Measurements from ENCODE around the gene MDGA2.

Gene MDGA2

DNA sequence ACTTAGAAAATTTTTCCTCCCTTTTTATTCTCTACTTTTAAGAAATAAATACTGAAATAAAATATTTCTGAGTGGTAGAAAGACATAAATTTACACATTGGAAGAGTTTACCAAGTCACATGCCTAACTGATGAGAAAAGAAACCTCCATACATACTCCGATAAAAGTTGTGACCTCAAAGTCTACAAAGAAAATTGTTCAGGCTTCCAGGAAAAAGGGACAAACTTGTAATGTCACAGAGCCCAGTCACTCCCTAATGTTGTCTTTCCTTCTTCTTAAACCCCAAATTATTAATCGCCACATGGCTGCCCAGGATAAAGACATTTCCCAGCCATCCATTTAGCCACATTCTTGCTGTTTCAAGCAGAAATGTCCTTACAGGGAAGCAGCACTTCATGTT is 455.3 kb downstream of the MDGA2 start:
- DNase-seq (ENCODE audit: low read depth) = no peak
- TF ChIP-seq, protein P1, sequence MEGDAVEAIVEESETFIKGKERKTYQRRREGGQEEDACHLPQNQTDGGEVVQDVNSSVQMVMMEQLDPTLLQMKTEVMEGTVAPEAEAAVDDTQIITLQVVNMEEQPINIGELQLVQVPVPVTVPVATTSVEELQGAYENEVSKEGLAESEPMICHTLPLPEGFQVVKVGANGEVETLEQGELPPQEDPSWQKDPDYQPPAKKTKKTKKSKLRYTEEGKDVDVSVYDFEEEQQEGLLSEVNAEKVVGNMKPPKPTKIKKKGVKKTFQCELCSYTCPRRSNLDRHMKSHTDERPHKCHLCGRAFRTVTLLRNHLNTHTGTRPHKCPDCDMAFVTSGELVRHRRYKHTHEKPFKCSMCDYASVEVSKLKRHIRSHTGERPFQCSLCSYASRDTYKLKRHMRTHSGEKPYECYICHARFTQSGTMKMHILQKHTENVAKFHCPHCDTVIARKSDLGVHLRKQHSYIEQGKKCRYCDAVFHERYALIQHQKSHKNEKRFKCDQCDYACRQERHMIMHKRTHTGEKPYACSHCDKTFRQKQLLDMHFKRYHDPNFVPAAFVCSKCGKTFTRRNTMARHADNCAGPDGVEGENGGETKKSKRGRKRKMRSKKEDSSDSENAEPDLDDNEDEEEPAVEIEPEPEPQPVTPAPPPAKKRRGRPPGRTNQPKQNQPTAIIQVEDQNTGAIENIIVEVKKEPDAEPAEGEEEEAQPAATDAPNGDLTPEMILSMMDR (IDR thresholded peaks at IDR 0.05; ENCODE audit: insufficient read depth, low read depth, low read length, missing control alignments) = no peak
- H3K4me3 ChIP-seq (ENCODE audit: low read depth, low read length) = no peak overlapping the region

DNA sequence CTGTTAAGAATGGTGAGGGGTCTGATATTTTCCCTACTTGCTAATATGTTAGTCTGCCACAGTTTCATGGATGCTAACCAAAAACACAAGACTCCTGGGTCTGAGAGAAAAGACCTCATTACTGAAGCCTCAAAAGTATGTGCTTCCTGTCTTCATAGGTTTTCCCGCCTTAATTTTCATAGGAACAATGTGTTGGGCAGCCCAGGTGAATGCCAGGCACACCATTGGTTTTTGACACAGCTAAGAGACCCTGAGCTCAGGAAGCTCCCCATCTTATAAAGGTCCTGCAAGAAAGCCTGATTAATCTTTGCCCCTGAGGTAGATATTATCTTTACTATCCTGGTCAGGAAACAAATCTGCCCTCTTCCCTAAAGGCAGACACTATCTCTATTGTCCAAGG is 464.1 kb downstream of the MDGA2 start:
- DNase-seq (ENCODE audit: low read depth) = no peak
- TF ChIP-seq, protein P1 (IDR thresholded peaks at IDR 0.05; ENCODE audit: insufficient read depth, low read depth, low read length, missing control alignments) = no peak

DNA sequence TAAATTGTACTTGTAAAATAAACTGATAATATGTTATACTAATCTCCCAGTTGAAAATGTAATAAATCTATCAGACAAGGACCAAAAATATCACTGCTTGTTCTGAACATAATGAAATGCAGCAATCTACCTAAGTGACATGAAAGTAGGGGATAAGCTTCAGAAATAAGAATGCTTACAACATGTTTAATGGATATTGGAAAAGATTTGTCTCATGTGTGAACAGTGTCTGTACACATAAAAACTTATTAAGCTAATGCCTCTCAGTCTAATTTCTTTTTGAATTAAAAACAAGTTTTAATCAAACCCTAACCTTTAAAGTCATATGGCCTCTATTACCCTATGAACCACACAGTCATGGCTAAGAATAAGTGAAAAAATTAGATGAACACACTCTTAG is 465.3 kb downstream of the MDGA2 start:
- DNase-seq (ENCODE audit: low read depth) = no peak
- TF ChIP-seq, protein P1 (IDR thresholded peaks at IDR 0.05; ENCODE audit: insufficient read depth, low read depth, low read length, missing control alignments) = no peak
- no peak overlapping the region for H3K4me3 ChIP-seq (ENCODE audit: low read depth, low read length)

More for the DNA sequence above, 464.1 kb downstream of the MDGA2 start:
- no peak overlapping the region for H3K4me3 ChIP-seq (ENCODE audit: low read depth, low read length)

GRCh38 chr14:47208434-47208833 is 467.0 kb downstream of the MDGA2 start:
- TF ChIP-seq, protein P1 (IDR thresholded peaks at IDR 0.05; ENCODE audit: insufficient read depth, low read depth, low read length, missing control alignments) = no peak
- no peak for DNase-seq (ENCODE audit: low read depth)
- no peak overlapping the region for H3K4me3 ChIP-seq (ENCODE audit: low read depth, low read length)

- TF ChIP-seq, protein P1 (IDR thresholded peaks at IDR 0.05; ENCODE audit: insufficient read depth, low read depth, low read length, missing control alignments) = no peak
- DNase-seq (ENCODE audit: low read depth) = no peak
- H3K4me3 ChIP-seq (ENCODE audit: low read depth, low read length) = no peak overlapping the region
Measured at GRCh38 chr14:47207617-47208016, 467.8 kb downstream of the MDGA2 start.

DNA sequence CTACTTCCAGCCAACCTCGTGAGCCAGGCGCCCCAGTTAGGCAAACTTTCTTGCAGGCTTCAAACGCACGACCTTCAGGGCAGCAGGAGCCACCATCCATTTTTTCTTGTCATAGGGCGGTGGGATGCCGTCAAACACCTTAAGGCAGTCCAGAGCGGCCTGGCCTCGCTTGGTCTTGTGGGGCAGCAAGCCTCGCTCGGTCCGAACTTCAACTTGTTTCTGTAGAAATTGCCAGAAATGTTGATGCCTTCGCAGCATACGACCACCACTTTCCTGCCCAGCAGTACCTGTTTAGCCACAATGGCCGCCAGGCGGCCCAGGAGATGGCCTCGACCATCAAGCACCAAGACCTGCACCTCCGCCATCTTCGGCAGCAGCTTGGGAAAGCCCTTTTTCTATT is 474.7 kb downstream of the MDGA2 start:
- H3K4me3 ChIP-seq (ENCODE audit: low read depth, low read length) = no peak overlapping the region
- TF ChIP-seq, protein P1 (IDR thresholded peaks at IDR 0.05; ENCODE audit: insufficient read depth, low read depth, low read length, missing control alignments) = no peak
- no peak for DNase-seq (ENCODE audit: low read depth)

DNA sequence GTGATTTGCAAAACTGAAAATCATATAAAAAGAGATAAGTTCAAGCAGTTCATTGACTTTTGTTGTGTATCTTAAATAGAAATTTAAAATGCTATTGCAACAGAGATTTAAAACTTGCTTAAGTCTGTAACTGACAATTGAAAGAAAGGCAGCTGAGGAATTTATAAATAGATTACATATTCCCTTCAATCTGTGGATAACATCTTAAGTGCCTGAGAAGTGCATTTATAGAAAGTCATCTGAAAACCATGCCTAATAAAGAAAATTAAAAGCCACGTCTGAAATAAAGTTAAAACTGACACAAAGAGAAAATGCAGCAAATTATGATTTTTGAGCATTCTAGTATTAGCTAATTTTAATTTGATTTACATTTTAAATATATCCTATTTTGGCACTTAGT is 479.8 kb downstream of the MDGA2 start:
- no peak for DNase-seq (ENCODE audit: low read depth)
- H3K4me3 ChIP-seq (ENCODE audit: low read depth, low read length) = no peak overlapping the region
- TF ChIP-seq, protein P1 (IDR thresholded peaks at IDR 0.05; ENCODE audit: insufficient read depth, low read depth, low read length, missing control alignments) = no peak
